ENCODE results near the gene RADX. TPM values are rescaled to one million over a fixed set of nuclear protein-coding genes. Genes with fewer than 3 reads are reported as not detected.

Gene RADX
- total RNA-seq, 1 experiment from 2014 or later = 2.2 TPM

DNA sequence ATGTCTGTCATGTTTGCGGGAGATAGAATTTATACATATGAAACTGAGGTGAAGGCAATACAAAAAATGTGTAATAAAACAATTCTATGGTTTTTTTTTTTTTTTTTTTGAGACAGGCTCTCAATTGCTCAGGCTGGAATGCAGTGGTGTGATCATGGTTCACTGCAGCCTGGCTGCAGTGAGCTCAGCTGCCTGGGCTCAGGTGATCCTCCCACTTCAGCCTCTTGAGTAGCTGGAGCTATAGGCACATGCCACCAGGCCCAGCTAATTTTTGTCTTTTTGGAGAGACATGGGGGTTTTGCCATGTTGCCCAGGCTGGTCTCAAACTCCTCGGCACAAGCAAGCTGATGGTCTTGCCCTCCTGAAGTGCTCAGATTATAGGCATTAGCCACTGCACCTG is 10.1 kb downstream of the RADX start:
- no TSS peak for BruUV-seq (replicated peaks)
- Mint-ChIP-seq H3K27me3 (ENCODE audit: insufficient read depth, unreplicated experiment) (no peaks in the 10 kb centered on the region), H3K9me3 (ENCODE audit: unreplicated experiment) (no peaks in the 10 kb centered on the region), H3K4me1 (ENCODE audit: low read depth, unreplicated experiment) (no peaks in the 10 kb centered on the region), H3K4me3 (ENCODE audit: unreplicated experiment) (no peak overlapping the region), H3K36me3 (ENCODE audit: insufficient read depth, unreplicated experiment) (no peaks in the 10 kb centered on the region), H3K27ac (ENCODE audit: unreplicated experiment) (no peak overlapping the region)
- Histone ChIP-seq H3K27me3 (replicated peaks; ENCODE audit: control insufficient read depth, insufficient read depth, low read length) (no peaks in the 10 kb centered on the region), H3K4me3 (ENCODE audit: low read depth, low read length) (no peak overlapping the region), H3K9me3 (no peaks in the 10 kb centered on the region), H3K36me3 (ENCODE audit: control insufficient read depth, insufficient read depth, low read length) (no peaks in the 10 kb centered on the region), H3K4me1 (no peaks in the 10 kb centered on the region)
- intact Hi-C loops (cut with micrococcal nuclease; ENCODE audit: unreplicated experiment) = no loop called here
- no peak for TF ChIP-seq CTCF (IDR thresholded peaks at IDR 0.05; ENCODE audit: insufficient read depth in 1 of 2, low read depth in 1 of 2, low read length in 1 of 2, severe bottlenecking in 1 of 2, unreplicated experiment in 1 of 2)
- CTCF ChIA-PET = interaction anchor here (0.7 to 1.2 kb wide), 3 partner anchors 11 to 1358 kb away, joined by 5 to 10 read pairs (median 6); no protein-coding TSS in a partner anchor
- POLR2A ChIA-PET = no interaction called here
- no peak for DNase-seq

GRCh38 chrX:106626789-106627188 is 15.0 kb downstream of the RADX start:
- no peaks in the 10 kb centered on the region for H3K9me3 ChIP-seq
- H3K27me3 ChIP-seq (replicated peaks; ENCODE audit: control insufficient read depth, insufficient read depth, low read length) = no peaks in the 10 kb centered on the region
- intact Hi-C loops (cut with micrococcal nuclease; ENCODE audit: unreplicated experiment) = no loop called here
- Mint-ChIP-seq H3K27ac (ENCODE audit: unreplicated experiment) (no peak overlapping the region), H3K4me1 (ENCODE audit: low read depth, unreplicated experiment) (no peaks in the 10 kb centered on the region), H3K9me3 (ENCODE audit: unreplicated experiment) (no peaks in the 10 kb centered on the region), H3K4me3 (ENCODE audit: unreplicated experiment) (no peak overlapping the region), H3K27me3 (ENCODE audit: insufficient read depth, unreplicated experiment) (no peaks in the 10 kb centered on the region), H3K36me3 (ENCODE audit: insufficient read depth, unreplicated experiment) (no peaks in the 10 kb centered on the region)
- BruUV-seq (replicated peaks) = no TSS peak
- H3K4me3 ChIP-seq (ENCODE audit: low read depth, low read length) = no peak overlapping the region
- no peaks in the 10 kb centered on the region for H3K36me3 ChIP-seq (ENCODE audit: control insufficient read depth, insufficient read depth, low read length)
- H3K4me1 ChIP-seq = no peaks in the 10 kb centered on the region
- POLR2A ChIA-PET = no interaction called here
- CTCF ChIA-PET = no interaction called here
- TF ChIP-seq CTCF (IDR thresholded peaks at IDR 0.05; ENCODE audit: insufficient read depth in 1 of 2, low read depth in 1 of 2, low read length in 1 of 2, severe bottlenecking in 1 of 2, unreplicated experiment in 1 of 2) = no peak
- no peak for DNase-seq

GRCh38 chrX:106631615-106632014 is 19.8 kb downstream of the RADX start:
- H3K4me3 ChIP-seq (ENCODE audit: low read depth, low read length) = no peak overlapping the region
- no peak overlapping the region for H3K27ac Mint-ChIP-seq (ENCODE audit: unreplicated experiment)
- TF ChIP-seq CTCF (IDR thresholded peaks at IDR 0.05; ENCODE audit: insufficient read depth in 1 of 2, low read depth in 1 of 2, low read length in 1 of 2, severe bottlenecking in 1 of 2, unreplicated experiment in 1 of 2) = no peak
- intact Hi-C loops (cut with micrococcal nuclease; ENCODE audit: unreplicated experiment) = no loop called here
- CTCF ChIA-PET = no interaction called here
- no peaks in the 10 kb centered on the region for H3K27me3 ChIP-seq (replicated peaks; ENCODE audit: control insufficient read depth, insufficient read depth, low read length)
- no peak overlapping the region for H3K4me3 Mint-ChIP-seq (ENCODE audit: unreplicated experiment)
- no peaks in the 10 kb centered on the region for H3K36me3 ChIP-seq (ENCODE audit: control insufficient read depth, insufficient read depth, low read length)
- H3K36me3 Mint-ChIP-seq (ENCODE audit: insufficient read depth, unreplicated experiment) = no peaks in the 10 kb centered on the region
- H3K27me3 Mint-ChIP-seq (ENCODE audit: insufficient read depth, unreplicated experiment) = no peaks in the 10 kb centered on the region
- H3K4me1 Mint-ChIP-seq (ENCODE audit: low read depth, unreplicated experiment) = no peaks in the 10 kb centered on the region
- no peak for DNase-seq
- POLR2A ChIA-PET = no interaction called here
- no peaks in the 10 kb centered on the region for H3K4me1 ChIP-seq
- H3K9me3 Mint-ChIP-seq (ENCODE audit: unreplicated experiment) = no peaks in the 10 kb centered on the region
- no TSS peak for BruUV-seq (replicated peaks)
- H3K9me3 ChIP-seq = no peaks in the 10 kb centered on the region

Measured in Caco-2 (cell line).